Neural cell (in vitro differentiated cells): ENCODE measurements around the gene TSEN15. TPM values are rescaled to one million over a fixed set of nuclear protein-coding genes. Genes with fewer than 3 reads are reported as not detected.
A peak's percentile ranks its signal among the peaks of the same experiment; 100 is the strongest.
"Not testable (repeated sequence)": the region's sequence is repeated elsewhere in the genome, so short reads cannot be mapped to it uniquely, and the experiment has no call there.

Experiments used
- H2AFZ ChIP-seq: fragments of 200-600, 300-800 bp; sonication (generic), shearing (Covaris generic); 2 replicates; pipeline ENCODE4 v1.6.0; 2014; ENCODE audit warnings: low read depth, mild to moderate bottlenecking, antibody characterized with exemption, low read length, moderate library complexity
- H3F3A ChIP-seq: fragments of 200-600 bp; shearing (Covaris generic); 2 replicates; pipeline ENCODE4 v1.6.1; 2016; ENCODE audit warnings: mild to moderate bottlenecking, moderate library complexity, mixed read lengths, antibody characterized with exemption, low read length; ENCODE audit not compliant: insufficient read depth, poor library complexity, severe bottlenecking
- H3K27ac ChIP-seq: fragments of 200-600, 300-800 bp; sonication (generic), shearing (Covaris generic); 2 replicates; pipeline ENCODE4 v1.5.1; 2014; ENCODE audit warnings: mild to moderate bottlenecking, low read length, moderate library complexity
- H3K27me3 ChIP-seq: fragments of 300-800, 200-600 bp; sonication (generic), shearing (Covaris generic); 2 replicates; pipeline ENCODE4 v1.6.0; 2014; ENCODE audit warnings: mild to moderate bottlenecking, low read depth, low read length, moderate library complexity; ENCODE audit not compliant: insufficient read depth
- H3K36me3 ChIP-seq: fragments of 300-800, 200-600 bp; sonication (generic), shearing (Covaris generic); 2 replicates; pipeline ENCODE4 v1.5.1; 2014; ENCODE audit warnings: mild to moderate bottlenecking, antibody characterized with exemption, low read length, moderate library complexity; ENCODE audit not compliant: insufficient read depth
- H3K4me2 ChIP-seq: fragments of 300-800, 200-600 bp; sonication (generic), shearing (Covaris generic); 2 replicates; pipeline ENCODE4 v1.6.0; 2014; ENCODE audit warnings: mild to moderate bottlenecking, low read length
- H3K4me3 ChIP-seq: fragments of 300-800, 200-600 bp; sonication (generic), shearing (Covaris generic); 2 replicates; pipeline ENCODE4 v1.5.1; 2014; ENCODE audit warnings: mild to moderate bottlenecking, low read length, moderate library complexity
- H3K79me2 ChIP-seq: fragments of 200-600 bp; shearing (Covaris generic); replicated peaks from 2 replicates; pipeline ENCODE4 v1.6.0; 2014; ENCODE audit warnings: mild to moderate bottlenecking, low read length, moderate library complexity; ENCODE audit not compliant: insufficient read depth
- H3K9ac ChIP-seq: fragments of 300-800, 200-600 bp; sonication (generic), shearing (Covaris generic); 2 replicates; pipeline ENCODE4 v1.6.1; 2016; ENCODE audit warnings: mild to moderate bottlenecking, low read length, mixed read lengths
- H3K9me2 ChIP-seq: fragments of 200-600 bp; shearing (Covaris generic); 2 replicates; pipeline ENCODE4 v1.6.1; 2016; ENCODE audit warnings: mild to moderate bottlenecking, low read length, mixed read lengths; ENCODE audit not compliant: insufficient read depth
- H3K9me3 ChIP-seq: fragments of 200-600, 300-800 bp; sonication (generic), shearing (Covaris generic); 2 replicates; pipeline ENCODE4 v1.6.1; 2016; ENCODE audit warnings: mild to moderate bottlenecking, mixed run types, low read length, moderate library complexity, mixed read lengths
- H4K20me1 ChIP-seq: fragments of 200-600 bp; shearing (Covaris generic); 2 replicates; pipeline ENCODE4 v1.6.1; 2016; ENCODE audit warnings: mild to moderate bottlenecking, mixed run types; ENCODE audit not compliant: insufficient read depth
- EP300 ChIP-seq: fragments of 450-650 bp; conservative IDR thresholded peaks from 2 replicates; pipeline ENCODE4 v1.6.1; 2014; ENCODE audit warnings: antibody characterized with exemption, mild to moderate bottlenecking, moderate library complexity; ENCODE audit not compliant: poor library complexity, severe bottlenecking
- EZH2 ChIP-seq: fragments of 200-600, 300-800 bp; shearing (Covaris generic), sonication (generic); IDR thresholded peaks from 2 replicates; pipeline ENCODE4 v1.6.1; 2014; ENCODE audit warnings: antibody characterized with exemption, low read length, borderline replicate concordance, mild to moderate bottlenecking; ENCODE audit not compliant: insufficient read depth, poor library complexity, severe bottlenecking
- MXI1 ChIP-seq: fragments of 450-650 bp; conservative IDR thresholded peaks from 2 replicates; pipeline ENCODE4 v1.6.1; 2014; ENCODE audit warnings: antibody characterized with exemption, mild to moderate bottlenecking; ENCODE audit not compliant: poor library complexity, severe bottlenecking
- POLR2AphosphoS5 ChIP-seq: IDR thresholded peaks from 2 replicates; pipeline ENCODE4 v1.6.1; 2012
- RAD21 ChIP-seq: fragments of 450-650 bp; conservative IDR thresholded peaks from 2 replicates; pipeline ENCODE4 v1.6.1; 2014; ENCODE audit warnings: antibody characterized with exemption, mild to moderate bottlenecking, moderate library complexity
- SMC3 ChIP-seq: fragments of 450-650 bp; conservative IDR thresholded peaks from 2 replicates; pipeline ENCODE4 v1.6.1; 2014; ENCODE audit warnings: antibody characterized with exemption, mild to moderate bottlenecking, moderate library complexity; ENCODE audit not compliant: poor library complexity
- TAF1 ChIP-seq: IDR thresholded peaks from 2 replicates; pipeline ENCODE4 v1.6.1; 2012; ENCODE audit warnings: low read depth
- polyA plus RNA-seq: library from polyadenylated mRNA; depleted of rRNA; stranded (reverse); fragments of >200 nt; gene quantifications from 2 replicates; pipeline ENCODE4 v1.2.3, GENCODE V29; 2014
- TF ChIP-seq, protein P1 (sequence below): fragments of 450-650 bp; IDR thresholded peaks from 2 replicates; pipeline ENCODE4 v1.5.1; 2014; ENCODE audit warnings: antibody characterized with exemption, mild to moderate bottlenecking, moderate library complexity; ENCODE audit not compliant: poor library complexity, severe bottlenecking
- TF ChIP-seq, protein P2 (sequence below): IDR thresholded peaks from 2 replicates; pipeline ENCODE4 v1.6.1; 2012; ENCODE audit warnings: borderline replicate concordance

The TSEN15 gene
- polyA plus RNA-seq, 1 donor from 2014 or later, result 56.9 TPM

- H3K4me3 ChIP-seq, result no peak overlapping the region
- no peaks in the 10 kb centered on the region for H3K9me2 ChIP-seq
- no peaks in the 10 kb centered on the region for H4K20me1 ChIP-seq
- H2AFZ ChIP-seq, result no peak overlapping the region
- H3K27ac ChIP-seq, result no peak overlapping the region
- H3K27me3 ChIP-seq, result no peaks in the 10 kb centered on the region
- H3K4me2 ChIP-seq, result no peak overlapping the region
- TF ChIP-seq POLR2AphosphoS5 (no peak), TAF1 (no peak), MXI1 (no peak), SMC3 (no peak), RAD21 (no peak), EZH2 (no peak)
- TF ChIP-seq, protein P1, sequence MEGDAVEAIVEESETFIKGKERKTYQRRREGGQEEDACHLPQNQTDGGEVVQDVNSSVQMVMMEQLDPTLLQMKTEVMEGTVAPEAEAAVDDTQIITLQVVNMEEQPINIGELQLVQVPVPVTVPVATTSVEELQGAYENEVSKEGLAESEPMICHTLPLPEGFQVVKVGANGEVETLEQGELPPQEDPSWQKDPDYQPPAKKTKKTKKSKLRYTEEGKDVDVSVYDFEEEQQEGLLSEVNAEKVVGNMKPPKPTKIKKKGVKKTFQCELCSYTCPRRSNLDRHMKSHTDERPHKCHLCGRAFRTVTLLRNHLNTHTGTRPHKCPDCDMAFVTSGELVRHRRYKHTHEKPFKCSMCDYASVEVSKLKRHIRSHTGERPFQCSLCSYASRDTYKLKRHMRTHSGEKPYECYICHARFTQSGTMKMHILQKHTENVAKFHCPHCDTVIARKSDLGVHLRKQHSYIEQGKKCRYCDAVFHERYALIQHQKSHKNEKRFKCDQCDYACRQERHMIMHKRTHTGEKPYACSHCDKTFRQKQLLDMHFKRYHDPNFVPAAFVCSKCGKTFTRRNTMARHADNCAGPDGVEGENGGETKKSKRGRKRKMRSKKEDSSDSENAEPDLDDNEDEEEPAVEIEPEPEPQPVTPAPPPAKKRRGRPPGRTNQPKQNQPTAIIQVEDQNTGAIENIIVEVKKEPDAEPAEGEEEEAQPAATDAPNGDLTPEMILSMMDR, result no peak
- TF ChIP-seq, protein P2, sequence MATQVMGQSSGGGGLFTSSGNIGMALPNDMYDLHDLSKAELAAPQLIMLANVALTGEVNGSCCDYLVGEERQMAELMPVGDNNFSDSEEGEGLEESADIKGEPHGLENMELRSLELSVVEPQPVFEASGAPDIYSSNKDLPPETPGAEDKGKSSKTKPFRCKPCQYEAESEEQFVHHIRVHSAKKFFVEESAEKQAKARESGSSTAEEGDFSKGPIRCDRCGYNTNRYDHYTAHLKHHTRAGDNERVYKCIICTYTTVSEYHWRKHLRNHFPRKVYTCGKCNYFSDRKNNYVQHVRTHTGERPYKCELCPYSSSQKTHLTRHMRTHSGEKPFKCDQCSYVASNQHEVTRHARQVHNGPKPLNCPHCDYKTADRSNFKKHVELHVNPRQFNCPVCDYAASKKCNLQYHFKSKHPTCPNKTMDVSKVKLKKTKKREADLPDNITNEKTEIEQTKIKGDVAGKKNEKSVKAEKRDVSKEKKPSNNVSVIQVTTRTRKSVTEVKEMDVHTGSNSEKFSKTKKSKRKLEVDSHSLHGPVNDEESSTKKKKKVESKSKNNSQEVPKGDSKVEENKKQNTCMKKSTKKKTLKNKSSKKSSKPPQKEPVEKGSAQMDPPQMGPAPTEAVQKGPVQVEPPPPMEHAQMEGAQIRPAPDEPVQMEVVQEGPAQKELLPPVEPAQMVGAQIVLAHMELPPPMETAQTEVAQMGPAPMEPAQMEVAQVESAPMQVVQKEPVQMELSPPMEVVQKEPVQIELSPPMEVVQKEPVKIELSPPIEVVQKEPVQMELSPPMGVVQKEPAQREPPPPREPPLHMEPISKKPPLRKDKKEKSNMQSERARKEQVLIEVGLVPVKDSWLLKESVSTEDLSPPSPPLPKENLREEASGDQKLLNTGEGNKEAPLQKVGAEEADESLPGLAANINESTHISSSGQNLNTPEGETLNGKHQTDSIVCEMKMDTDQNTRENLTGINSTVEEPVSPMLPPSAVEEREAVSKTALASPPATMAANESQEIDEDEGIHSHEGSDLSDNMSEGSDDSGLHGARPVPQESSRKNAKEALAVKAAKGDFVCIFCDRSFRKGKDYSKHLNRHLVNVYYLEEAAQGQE, result no peak
- no peaks in the 10 kb centered on the region for H3F3A ChIP-seq
- no peaks in the 10 kb centered on the region for H3K79me2 ChIP-seq
- no peaks in the 10 kb centered on the region for H3K36me3 ChIP-seq
- H3K9me3 ChIP-seq, result no peaks in the 10 kb centered on the region
- H3K9ac ChIP-seq, result no peak overlapping the region
Measured at GRCh38 chr1:184093071-184093470, 41.5 kb downstream of the TSEN15 start.

- Histone ChIP-seq H3K4me2 (no peak overlapping the region), H3K27ac (no peak overlapping the region), H3K27me3 (no peaks in the 10 kb centered on the region), H3K79me2 (no peaks in the 10 kb centered on the region), H4K20me1 (no peaks in the 10 kb centered on the region), H3K4me3 (no peak overlapping the region), H2AFZ (no peak overlapping the region), H3K36me3 (no peaks in the 10 kb centered on the region), H3K9ac (no peak overlapping the region), H3K9me3 (no peaks in the 10 kb centered on the region), H3F3A (no peaks in the 10 kb centered on the region), H3K9me2 (no peaks in the 10 kb centered on the region)
- TF ChIP-seq, protein P1, result no peak
- TF ChIP-seq SMC3 (no peak), TAF1 (no peak), EP300 (peak; percentile 73), RAD21 (no peak), MXI1 (no peak), POLR2AphosphoS5 (peak; percentile 69), EZH2 (no peak)
- TF ChIP-seq, protein P2, result no peak
Measured at GRCh38 chr1:184096005-184096404, 44.5 kb downstream of the TSEN15 start.

DNA sequence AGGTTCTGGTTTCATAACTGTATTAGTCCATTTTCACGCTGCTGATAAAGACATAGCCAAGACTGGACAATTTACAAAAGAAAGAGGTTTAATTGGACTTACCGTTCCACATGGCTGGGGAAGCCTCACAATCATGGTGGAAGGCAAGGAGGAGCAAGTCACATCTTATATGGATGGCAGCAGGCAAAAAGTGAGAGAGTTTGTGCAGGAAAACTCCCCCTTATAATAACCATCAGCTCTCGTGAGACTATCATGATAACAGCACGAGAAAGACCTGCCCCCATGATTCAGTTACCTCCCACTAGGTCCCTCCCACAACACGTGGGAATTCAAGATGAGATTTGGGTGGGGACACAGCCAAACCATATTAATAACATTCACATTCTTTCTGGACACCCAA lies 45.0 kb downstream of the TSEN15 start:
- not testable (repeated sequence) for H3K9me3 ChIP-seq, H3F3A ChIP-seq, H3K9me2 ChIP-seq, H2AFZ ChIP-seq, H3K36me3 ChIP-seq, H3K79me2 ChIP-seq, H3K27me3 ChIP-seq, H3K9ac ChIP-seq, H4K20me1 ChIP-seq, H3K27ac ChIP-seq, H3K4me2 ChIP-seq, H3K4me3 ChIP-seq
